HG03108 (cell line): ENCODE measurements around the gene TEX13C.
"Not testable (repeated sequence)": the region's sequence is repeated elsewhere in the genome, so short reads cannot be mapped to it uniquely, and the experiment has no call there.

Experiments
- ATAC-seq: cut with Tn5 transposase; IDR thresholded peaks from one replicate; pipeline ENCODE4 v1.9.1; 2021; ENCODE audit warnings: moderate library complexity; ENCODE audit not compliant: unreplicated experiment

TEX13C gene

GRCh38 chrX:125319646-125320521 lies at the start of gene TEX13C:
Gene TEX13C (plus strand): TSS chrX:125319871. CDS start chrX:125320120, 249 bp downstream.
- ATAC-seq, result no peak

GRCh38 chrX:125287282-125287681 lies 32.4 kb upstream of the TEX13C start:
- no peak for ATAC-seq

- no peak for ATAC-seq
Observed at GRCh38 chrX:125288343-125288742, 31.3 kb upstream of the TEX13C start.

- ATAC-seq, result no peak
Observed at GRCh38 chrX:125289209-125289608, 30.5 kb upstream of the TEX13C start.

GRCh38 chrX:125289920-125290319 lies 29.8 kb upstream of the TEX13C start:
- no peak for ATAC-seq

GRCh38 chrX:125291124-125291523 lies 28.5 kb upstream of the TEX13C start:
- ATAC-seq, result no peak

- peak; percentile 51 for ATAC-seq
Observed at GRCh38 chrX:125293850-125294780, 25.6 kb upstream of the TEX13C start.

GRCh38 chrX:125295337-125295736 lies 24.3 kb upstream of the TEX13C start:
- ATAC-seq, result peak; percentile 64

GRCh38 chrX:125298871-125299270 lies 20.8 kb upstream of the TEX13C start:
- ATAC-seq, result no peak

GRCh38 chrX:125306335-125306866 lies 13.3 kb upstream of the TEX13C start:
- ATAC-seq, result no peak

- ATAC-seq, result no peak
Observed at GRCh38 chrX:125308653-125309052, 11.0 kb upstream of the TEX13C start.

- not testable (repeated sequence) for ATAC-seq
Observed at GRCh38 chrX:125319166-125319565, 505 bp upstream of the TEX13C start.

GRCh38 chrX:125322431-125322830 lies 2.8 kb downstream of the TEX13C start:
- no peak for ATAC-seq

GRCh38 chrX:125326599-125326998 lies 6.9 kb downstream of the TEX13C start:
- ATAC-seq, result no peak

GRCh38 chrX:125327891-125328290 lies 8.2 kb downstream of the TEX13C start:
- no peak for ATAC-seq

GRCh38 chrX:125333583-125333982 lies 13.9 kb downstream of the TEX13C start:
- no peak for ATAC-seq

- ATAC-seq, result no peak
Observed at GRCh38 chrX:125340490-125340889, 20.8 kb downstream of the TEX13C start.

GRCh38 chrX:125374169-125374568 lies 54.5 kb downstream of the TEX13C start:
- ATAC-seq, result no peak
